HCEC 1CT (cell line): Measurements from ENCODE around the gene LAX1.

ENCODE experiments used
- DNase-seq: peaks from one replicate; pipeline ENCODE4 v3.0.0-alpha.2; 2017

Gene LAX1

GRCh38 chr1:203818399-203818798 lies 53.4 kb downstream of the LAX1 start:
- DNase-seq, result no peak

- no peak for DNase-seq
Measured at GRCh38 chr1:203823306-203823705, 58.3 kb downstream of the LAX1 start.
